Measurements from ENCODE around the gene PTPRD.

The PTPRD gene

DNA sequence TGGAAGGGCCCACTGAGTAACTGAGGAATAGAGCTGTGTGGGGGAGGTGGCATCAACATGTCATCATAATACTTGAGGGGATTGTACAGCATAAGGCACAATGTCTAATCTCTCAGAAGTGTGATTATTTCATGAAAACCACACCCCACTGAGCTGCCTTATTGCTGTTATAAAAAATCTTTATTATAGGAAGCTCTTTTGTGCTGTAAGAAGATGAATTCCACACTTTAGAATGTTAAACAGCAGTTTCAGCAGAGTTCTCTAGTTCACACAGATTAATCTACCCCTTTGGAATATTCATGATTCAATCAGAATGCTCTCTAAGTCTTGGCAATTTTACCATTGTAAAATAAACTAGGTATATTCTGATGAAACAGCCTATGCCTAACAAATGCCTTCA, 1389.6 kb downstream of the PTPRD start:
- H3K27me3 ChIP-seq (ENCODE audit: control insufficient read depth, insufficient read depth, low read length): no peaks in the 10 kb centered on the region
- H3K36me3 ChIP-seq (ENCODE audit: control insufficient read depth, insufficient read depth, low read length): no peaks in the 10 kb centered on the region
- no peaks in the 10 kb centered on the region for H3K9me3 ChIP-seq (ENCODE audit: control insufficient read depth, insufficient read depth, low read length)
- no peak overlapping the region for H3K4me3 ChIP-seq (ENCODE audit: low read depth, low read length)
- no peak overlapping the region for H3K9ac ChIP-seq (ENCODE audit: low read depth, low read length)
- no peaks in the 10 kb centered on the region for H3K4me1 ChIP-seq (ENCODE audit: control insufficient read depth, insufficient read depth, low read length)

DNA sequence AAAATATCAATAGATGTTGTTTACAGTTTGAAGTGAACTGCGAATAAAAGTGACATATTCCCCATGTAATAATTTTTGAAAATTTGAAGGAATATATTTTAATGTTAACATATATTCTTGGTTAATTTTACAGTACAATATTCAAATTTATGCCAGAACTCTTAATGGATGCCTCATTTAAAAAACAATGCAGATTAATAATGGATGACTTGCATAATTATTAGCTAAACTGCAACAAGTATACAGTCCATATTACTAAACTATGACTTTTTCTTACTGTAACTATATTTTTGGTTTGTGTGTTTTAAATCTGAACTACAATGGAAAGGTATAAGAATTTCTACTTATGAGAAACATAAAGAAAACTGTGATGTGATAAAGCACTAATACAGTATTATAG, 1390.1 kb downstream of the PTPRD start:
- H3K4me1 ChIP-seq (ENCODE audit: control insufficient read depth, insufficient read depth, low read length): no peaks in the 10 kb centered on the region
- no peaks in the 10 kb centered on the region for H3K36me3 ChIP-seq (ENCODE audit: control insufficient read depth, insufficient read depth, low read length)
- no peaks in the 10 kb centered on the region for H3K27me3 ChIP-seq (ENCODE audit: control insufficient read depth, insufficient read depth, low read length)
- no peak overlapping the region for H3K9ac ChIP-seq (ENCODE audit: low read depth, low read length)
- no peak overlapping the region for H3K4me3 ChIP-seq (ENCODE audit: low read depth, low read length)
- H3K9me3 ChIP-seq (ENCODE audit: control insufficient read depth, insufficient read depth, low read length): no peaks in the 10 kb centered on the region

DNA sequence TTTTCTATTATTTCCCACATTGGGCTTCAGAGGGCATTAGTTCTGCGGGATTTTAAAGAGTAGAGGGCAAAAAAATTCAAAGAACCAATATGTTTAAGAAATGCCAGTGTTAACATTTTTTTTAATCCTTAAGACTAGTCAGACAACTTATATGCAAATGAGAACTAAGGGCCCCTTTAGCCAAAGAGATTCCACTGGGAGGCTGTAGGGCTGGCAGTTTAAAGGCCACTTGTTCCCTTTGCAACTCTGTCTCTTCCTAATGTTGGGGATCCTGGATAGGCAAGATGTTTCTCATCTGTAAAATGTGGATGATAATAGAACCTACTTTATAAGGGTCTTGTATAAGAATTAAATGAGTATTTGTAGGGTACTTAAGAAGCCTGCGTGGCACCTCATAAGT, 1395.9 kb downstream of the PTPRD start:
- Histone ChIP-seq H3K9me3 (ENCODE audit: control insufficient read depth, insufficient read depth, low read length) (no peaks in the 10 kb centered on the region), H3K9ac (ENCODE audit: low read depth, low read length) (no peak overlapping the region), H3K4me1 (ENCODE audit: control insufficient read depth, insufficient read depth, low read length) (peaks cover 2% of the 10 kb centered on the region), H3K4me3 (ENCODE audit: low read depth, low read length) (no peak overlapping the region), H3K36me3 (ENCODE audit: control insufficient read depth, insufficient read depth, low read length) (no peaks in the 10 kb centered on the region), H3K27me3 (ENCODE audit: control insufficient read depth, insufficient read depth, low read length) (no peaks in the 10 kb centered on the region)

DNA sequence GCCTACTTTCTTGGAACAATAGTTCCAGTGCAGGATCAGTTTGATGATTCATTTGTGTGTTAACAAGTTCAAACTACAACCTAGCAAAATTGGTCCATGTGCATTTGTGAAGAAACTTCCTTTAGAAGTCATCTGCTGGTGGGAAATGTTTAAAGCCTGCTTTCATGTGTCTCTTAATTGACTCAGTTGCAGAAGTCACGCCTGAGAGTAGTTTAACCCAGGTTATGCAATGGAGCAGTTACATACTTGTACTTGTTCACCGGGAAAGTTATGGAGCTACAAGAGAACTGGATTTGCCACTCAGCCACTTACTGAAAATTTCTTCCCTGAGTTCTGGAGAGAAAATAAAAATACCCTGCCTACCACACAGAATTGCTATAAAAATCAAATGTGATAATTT, 1397.8 kb downstream of the PTPRD start:
- Histone ChIP-seq H3K27me3 (ENCODE audit: control insufficient read depth, insufficient read depth, low read length) (no peaks in the 10 kb centered on the region), H3K36me3 (ENCODE audit: control insufficient read depth, insufficient read depth, low read length) (no peaks in the 10 kb centered on the region), H3K9me3 (ENCODE audit: control insufficient read depth, insufficient read depth, low read length) (no peaks in the 10 kb centered on the region), H3K9ac (ENCODE audit: low read depth, low read length) (no peak overlapping the region), H3K4me3 (ENCODE audit: low read depth, low read length) (no peak overlapping the region), H3K4me1 (ENCODE audit: control insufficient read depth, insufficient read depth, low read length) (peaks cover 2% of the 10 kb centered on the region)

DNA sequence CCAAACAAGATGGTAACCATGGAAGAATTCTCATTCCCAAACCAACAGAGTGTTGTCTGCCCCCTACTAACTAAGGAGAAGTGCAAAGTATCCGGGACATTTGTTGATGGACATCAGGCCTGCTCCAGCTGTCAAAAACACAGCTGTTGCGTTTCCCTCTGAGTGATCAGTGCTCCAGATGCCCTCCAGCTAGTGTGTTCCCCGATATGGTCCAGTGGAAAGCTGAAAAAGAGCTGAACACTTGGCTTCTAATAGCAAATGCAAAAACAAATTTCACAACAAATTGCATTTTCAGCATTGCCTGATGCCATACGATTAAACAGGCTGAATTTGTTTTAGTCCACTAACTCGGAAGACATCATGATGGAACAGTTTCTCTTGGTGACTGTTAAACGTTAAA, 1398.7 kb downstream of the PTPRD start:
- Histone ChIP-seq H3K4me3 (ENCODE audit: low read depth, low read length) (no peak overlapping the region), H3K4me1 (ENCODE audit: control insufficient read depth, insufficient read depth, low read length) (peaks cover 2% of the 10 kb centered on the region), H3K9ac (ENCODE audit: low read depth, low read length) (no peak overlapping the region), H3K36me3 (ENCODE audit: control insufficient read depth, insufficient read depth, low read length) (no peaks in the 10 kb centered on the region), H3K9me3 (ENCODE audit: control insufficient read depth, insufficient read depth, low read length) (no peaks in the 10 kb centered on the region), H3K27me3 (ENCODE audit: control insufficient read depth, insufficient read depth, low read length) (no peaks in the 10 kb centered on the region)

DNA sequence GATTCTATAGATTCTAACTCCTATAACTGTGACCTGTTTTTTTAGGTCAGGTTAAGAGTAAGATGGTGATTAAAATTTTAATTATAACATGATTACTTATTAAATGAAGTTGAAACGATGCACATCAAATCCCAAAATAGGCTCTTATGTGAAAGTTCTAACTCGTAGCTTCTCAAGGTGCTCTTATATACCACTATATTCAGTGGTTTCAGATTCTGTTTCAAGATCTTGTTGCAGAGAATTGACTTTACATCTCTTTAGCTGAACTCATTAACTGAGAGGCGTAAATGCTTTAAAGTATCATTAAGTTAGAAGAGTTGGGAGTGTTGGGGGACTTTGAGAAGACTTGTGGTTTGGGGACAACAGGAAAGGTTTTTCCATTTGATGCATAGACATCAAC, 1399.8 kb downstream of the PTPRD start:
- Histone ChIP-seq H3K9me3 (ENCODE audit: control insufficient read depth, insufficient read depth, low read length) (no peaks in the 10 kb centered on the region), H3K4me1 (ENCODE audit: control insufficient read depth, insufficient read depth, low read length) (peaks cover 2% of the 10 kb centered on the region), H3K36me3 (ENCODE audit: control insufficient read depth, insufficient read depth, low read length) (no peaks in the 10 kb centered on the region), H3K27me3 (ENCODE audit: control insufficient read depth, insufficient read depth, low read length) (no peaks in the 10 kb centered on the region), H3K9ac (ENCODE audit: low read depth, low read length) (no peak overlapping the region), H3K4me3 (ENCODE audit: low read depth, low read length) (no peak overlapping the region)

DNA sequence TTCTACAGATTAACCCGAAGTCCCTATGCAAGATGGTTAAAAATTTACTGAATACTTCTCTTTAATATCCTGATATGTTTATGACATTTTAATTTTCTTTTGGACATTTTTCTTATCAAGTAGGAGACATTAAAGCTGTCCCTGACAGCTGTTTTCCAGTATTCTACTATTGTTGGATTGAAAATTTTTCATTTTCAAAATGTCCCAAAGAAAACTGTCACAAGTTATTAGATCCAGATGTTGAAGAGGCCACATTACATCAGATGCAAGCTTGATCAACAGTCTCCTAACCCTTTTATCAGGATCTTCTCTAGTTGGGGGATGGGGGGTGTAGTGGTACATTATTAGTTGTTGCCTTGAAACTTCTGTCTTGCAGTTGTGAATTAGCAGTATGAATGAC, 1410.5 kb downstream of the PTPRD start:
- H3K9me3 ChIP-seq (ENCODE audit: control insufficient read depth, insufficient read depth, low read length): no peaks in the 10 kb centered on the region
- no peaks in the 10 kb centered on the region for H3K36me3 ChIP-seq (ENCODE audit: control insufficient read depth, insufficient read depth, low read length)
- no peaks in the 10 kb centered on the region for H3K27me3 ChIP-seq (ENCODE audit: control insufficient read depth, insufficient read depth, low read length)
- H3K4me1 ChIP-seq (ENCODE audit: control insufficient read depth, insufficient read depth, low read length): no peaks in the 10 kb centered on the region
- H3K4me3 ChIP-seq (ENCODE audit: low read depth, low read length): no peak overlapping the region
- H3K9ac ChIP-seq (ENCODE audit: low read depth, low read length): no peak overlapping the region

DNA sequence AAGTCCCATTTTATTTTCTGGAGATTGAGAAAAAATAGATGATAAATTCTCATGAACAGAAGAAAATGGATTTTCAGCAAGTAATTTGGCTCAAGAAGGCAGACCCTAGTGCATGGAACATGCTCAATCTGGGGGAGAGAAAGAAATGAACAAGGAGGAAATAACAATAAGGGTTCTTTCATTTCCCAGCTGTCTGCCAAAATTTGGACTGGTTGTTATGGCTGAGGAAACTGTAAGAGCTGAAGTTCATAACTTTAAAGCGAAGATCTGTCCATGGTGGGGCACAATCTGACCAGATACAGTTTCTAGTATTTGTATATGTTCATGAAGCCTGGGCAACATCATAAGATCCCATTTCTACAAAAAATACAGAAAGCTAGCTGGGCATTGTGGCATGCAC, 1426.7 kb downstream of the PTPRD start:
- Histone ChIP-seq H3K4me3 (ENCODE audit: low read depth, low read length) (no peak overlapping the region), H3K27me3 (ENCODE audit: control insufficient read depth, insufficient read depth, low read length) (no peaks in the 10 kb centered on the region), H3K9me3 (ENCODE audit: control insufficient read depth, insufficient read depth, low read length) (no peaks in the 10 kb centered on the region), H3K36me3 (ENCODE audit: control insufficient read depth, insufficient read depth, low read length) (no peaks in the 10 kb centered on the region), H3K4me1 (ENCODE audit: control insufficient read depth, insufficient read depth, low read length) (no peaks in the 10 kb centered on the region), H3K9ac (ENCODE audit: low read depth, low read length) (no peak overlapping the region)

DNA sequence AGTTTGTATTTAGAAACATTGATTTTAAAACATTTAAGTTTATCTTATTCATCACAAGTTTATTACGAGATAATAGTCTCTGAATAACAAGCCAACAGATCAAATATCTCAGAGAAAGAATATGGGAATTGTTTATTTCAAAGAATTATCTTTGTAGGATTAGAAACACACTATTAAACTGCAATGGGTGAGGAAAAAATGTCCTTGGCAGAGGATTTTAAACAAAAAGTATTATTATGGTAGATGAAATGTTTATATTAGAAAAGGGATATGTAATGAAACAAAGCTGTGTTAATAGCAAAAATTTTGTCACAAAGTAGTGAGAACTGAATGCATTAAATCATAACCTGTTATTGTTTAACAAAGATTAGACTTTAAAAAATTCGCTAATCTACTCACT, 1430.4 kb downstream of the PTPRD start:
- Histone ChIP-seq H3K4me3 (ENCODE audit: low read depth, low read length) (no peak overlapping the region), H3K9me3 (ENCODE audit: control insufficient read depth, insufficient read depth, low read length) (no peaks in the 10 kb centered on the region), H3K36me3 (ENCODE audit: control insufficient read depth, insufficient read depth, low read length) (no peaks in the 10 kb centered on the region), H3K4me1 (ENCODE audit: control insufficient read depth, insufficient read depth, low read length) (no peaks in the 10 kb centered on the region), H3K27me3 (ENCODE audit: control insufficient read depth, insufficient read depth, low read length) (no peaks in the 10 kb centered on the region), H3K9ac (ENCODE audit: low read depth, low read length) (no peak overlapping the region)

DNA sequence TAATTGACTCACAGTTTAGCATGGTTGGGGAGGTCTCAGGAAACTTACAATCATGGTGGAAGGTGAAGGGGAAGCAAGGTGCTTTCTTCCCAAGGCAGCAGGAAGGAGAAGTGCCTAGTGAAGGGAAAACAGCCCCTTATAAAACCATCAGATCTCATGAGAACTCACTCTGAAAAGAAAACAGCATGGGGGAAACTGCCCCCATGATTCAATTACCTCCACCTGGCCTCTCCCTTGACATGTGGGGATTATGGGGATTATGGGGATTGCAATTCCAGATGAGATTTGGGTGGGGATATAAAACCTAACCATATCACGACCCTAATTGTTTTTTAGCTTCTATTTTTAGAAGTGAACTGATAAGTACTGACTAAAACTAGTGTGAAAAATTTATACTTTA, 1435.7 kb downstream of the PTPRD start:
- Histone ChIP-seq H3K27me3 (ENCODE audit: control insufficient read depth, insufficient read depth, low read length) (no peaks in the 10 kb centered on the region), H3K9ac (ENCODE audit: low read depth, low read length) (no peak overlapping the region), H3K4me3 (ENCODE audit: low read depth, low read length) (no peak overlapping the region), H3K36me3 (ENCODE audit: control insufficient read depth, insufficient read depth, low read length) (no peaks in the 10 kb centered on the region), H3K9me3 (ENCODE audit: control insufficient read depth, insufficient read depth, low read length) (no peaks in the 10 kb centered on the region), H3K4me1 (ENCODE audit: control insufficient read depth, insufficient read depth, low read length) (no peaks in the 10 kb centered on the region)

DNA sequence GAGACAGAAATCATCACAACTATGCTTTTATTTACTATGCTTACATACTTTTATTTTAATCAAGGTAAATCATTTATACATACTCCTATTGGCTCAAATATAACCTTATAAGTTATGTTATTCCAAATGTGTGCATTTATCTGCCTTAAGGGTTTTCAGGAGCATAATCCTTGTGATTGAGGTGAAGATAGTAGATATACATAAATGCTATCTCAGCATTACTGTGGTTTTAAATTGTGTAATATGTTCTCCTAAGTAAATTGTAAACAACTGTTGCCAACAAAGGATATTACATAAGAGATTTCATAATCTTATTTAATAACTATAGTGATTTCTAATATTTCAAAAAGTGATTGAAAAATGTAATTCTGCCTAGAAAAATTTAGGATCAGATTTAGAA, 1438.4 kb downstream of the PTPRD start:
- no peak overlapping the region for H3K9ac ChIP-seq (ENCODE audit: low read depth, low read length)
- no peaks in the 10 kb centered on the region for H3K27me3 ChIP-seq (ENCODE audit: control insufficient read depth, insufficient read depth, low read length)
- no peaks in the 10 kb centered on the region for H3K36me3 ChIP-seq (ENCODE audit: control insufficient read depth, insufficient read depth, low read length)
- H3K4me1 ChIP-seq (ENCODE audit: control insufficient read depth, insufficient read depth, low read length): no peaks in the 10 kb centered on the region
- no peak overlapping the region for H3K4me3 ChIP-seq (ENCODE audit: low read depth, low read length)
- H3K9me3 ChIP-seq (ENCODE audit: control insufficient read depth, insufficient read depth, low read length): no peaks in the 10 kb centered on the region

DNA sequence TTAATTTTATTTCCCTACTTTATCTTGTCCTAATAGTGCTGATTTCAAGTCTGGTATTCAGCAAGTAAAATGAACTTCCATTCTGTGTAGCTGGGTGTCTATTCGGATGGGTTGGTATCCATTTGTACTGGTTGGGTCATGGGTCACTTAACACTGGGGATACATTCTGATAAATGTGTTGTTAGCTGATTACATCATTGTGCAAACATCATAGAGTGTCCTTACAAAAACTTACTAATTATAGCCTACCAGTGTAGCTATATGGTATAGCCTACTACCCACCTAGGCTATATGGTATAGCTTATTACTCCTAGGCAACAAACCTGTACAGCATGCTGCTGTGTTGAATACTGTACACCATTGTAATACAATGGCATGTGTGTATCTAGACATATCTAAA, 1439.5 kb downstream of the PTPRD start:
- Histone ChIP-seq H3K9me3 (ENCODE audit: control insufficient read depth, insufficient read depth, low read length) (no peaks in the 10 kb centered on the region), H3K4me3 (ENCODE audit: low read depth, low read length) (no peak overlapping the region), H3K27me3 (ENCODE audit: control insufficient read depth, insufficient read depth, low read length) (no peaks in the 10 kb centered on the region), H3K36me3 (ENCODE audit: control insufficient read depth, insufficient read depth, low read length) (no peaks in the 10 kb centered on the region), H3K9ac (ENCODE audit: low read depth, low read length) (no peak overlapping the region), H3K4me1 (ENCODE audit: control insufficient read depth, insufficient read depth, low read length) (no peaks in the 10 kb centered on the region)
